WERI-Rb-1 (cell line): ENCODE measurements around the gene FAM135A.
"Not testable (repeated sequence)": the region's sequence is repeated elsewhere in the genome, so short reads cannot be mapped to it uniquely, and the experiment has no call there.

Experiments
- DNase-seq: peaks from one replicate; pipeline ENCODE4 v3.0.0-alpha.2; 2020
- H3K27ac ChIP-seq: fragments of 250-450 bp; sonication (Bioruptor Pico); 2 replicates; pipeline ENCODE4 v1.5.1; 2020; ENCODE audit warnings: mild to moderate bottlenecking, moderate library complexity
- H3K27me3 ChIP-seq: fragments of 250-450 bp; sonication (Bioruptor Pico); 2 replicates; pipeline ENCODE4 v1.5.1; 2021; ENCODE audit warnings: mild to moderate bottlenecking, low read depth, moderate library complexity; ENCODE audit not compliant: insufficient read depth, severe bottlenecking
- H3K36me3 ChIP-seq: fragments of 250-450 bp; sonication (Bioruptor Pico); 2 replicates; pipeline ENCODE4 v1.5.1; 2020; ENCODE audit warnings: mild to moderate bottlenecking, moderate library complexity
- H3K4me3 ChIP-seq: 2 replicates; pipeline ENCODE4 v1.5.1; 2011; ENCODE audit warnings: low read depth, mild to moderate bottlenecking, control low read depth, low read length
- H3K9me3 ChIP-seq: fragments of 250-450 bp; sonication (Bioruptor Pico); 2 replicates; pipeline ENCODE4 v1.5.1; 2021; ENCODE audit warnings: mild to moderate bottlenecking, moderate library complexity; ENCODE audit not compliant: severe bottlenecking
- TF ChIP-seq, protein P1 (sequence below): IDR thresholded peaks from 2 replicates; pipeline ENCODE4 v1.5.1; 2011; ENCODE audit warnings: low read depth, mild to moderate bottlenecking, control low read depth, inconsistent platforms, low read length

The FAM135A gene

DNA sequence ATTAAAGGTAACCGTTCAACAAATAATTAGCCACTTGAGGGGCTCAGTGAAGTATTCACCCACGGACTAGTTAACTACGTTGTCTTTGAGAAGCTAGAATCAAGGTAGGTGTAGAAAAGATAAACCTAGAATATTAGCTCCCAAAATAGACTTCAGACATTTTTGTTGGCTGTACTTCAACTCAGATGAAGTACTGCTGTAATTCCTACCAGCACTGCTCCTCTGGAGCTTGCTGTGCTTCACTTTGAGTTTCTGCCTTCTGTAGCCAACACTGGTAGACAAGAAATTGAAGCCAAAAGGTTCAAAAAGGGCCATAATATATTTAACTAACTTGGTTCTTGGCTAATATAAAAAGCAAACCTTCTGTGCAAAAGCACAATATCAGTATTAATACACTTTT is 134.6 kb downstream of the FAM135A start:
- H3K9me3 ChIP-seq = no peaks in the 10 kb centered on the region
- no peaks in the 10 kb centered on the region for H3K36me3 ChIP-seq
- DNase-seq = no peak
- no peak overlapping the region for H3K27ac ChIP-seq
- TF ChIP-seq, protein P1, sequence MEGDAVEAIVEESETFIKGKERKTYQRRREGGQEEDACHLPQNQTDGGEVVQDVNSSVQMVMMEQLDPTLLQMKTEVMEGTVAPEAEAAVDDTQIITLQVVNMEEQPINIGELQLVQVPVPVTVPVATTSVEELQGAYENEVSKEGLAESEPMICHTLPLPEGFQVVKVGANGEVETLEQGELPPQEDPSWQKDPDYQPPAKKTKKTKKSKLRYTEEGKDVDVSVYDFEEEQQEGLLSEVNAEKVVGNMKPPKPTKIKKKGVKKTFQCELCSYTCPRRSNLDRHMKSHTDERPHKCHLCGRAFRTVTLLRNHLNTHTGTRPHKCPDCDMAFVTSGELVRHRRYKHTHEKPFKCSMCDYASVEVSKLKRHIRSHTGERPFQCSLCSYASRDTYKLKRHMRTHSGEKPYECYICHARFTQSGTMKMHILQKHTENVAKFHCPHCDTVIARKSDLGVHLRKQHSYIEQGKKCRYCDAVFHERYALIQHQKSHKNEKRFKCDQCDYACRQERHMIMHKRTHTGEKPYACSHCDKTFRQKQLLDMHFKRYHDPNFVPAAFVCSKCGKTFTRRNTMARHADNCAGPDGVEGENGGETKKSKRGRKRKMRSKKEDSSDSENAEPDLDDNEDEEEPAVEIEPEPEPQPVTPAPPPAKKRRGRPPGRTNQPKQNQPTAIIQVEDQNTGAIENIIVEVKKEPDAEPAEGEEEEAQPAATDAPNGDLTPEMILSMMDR = no peak
- H3K4me3 ChIP-seq = no peak overlapping the region
- no peaks in the 10 kb centered on the region for H3K27me3 ChIP-seq

DNA sequence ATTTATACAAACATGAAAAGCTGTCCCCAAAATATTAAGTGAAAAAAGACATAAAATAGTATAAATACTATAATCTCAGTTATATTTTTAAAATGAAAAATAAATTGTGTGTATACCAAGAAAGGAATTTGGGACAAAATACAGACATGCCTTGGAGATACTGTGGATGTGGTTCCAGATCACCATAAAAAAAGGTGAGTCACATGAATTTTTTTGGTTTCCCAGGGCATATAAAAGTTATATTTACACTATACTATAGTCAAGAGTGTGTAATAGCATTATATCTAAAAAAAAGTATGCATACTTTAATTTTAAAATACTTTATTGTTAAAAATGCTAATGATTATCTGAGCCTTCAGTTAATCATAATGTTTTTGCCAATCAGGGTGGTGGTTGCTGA is 136.0 kb downstream of the FAM135A start:
- Histone ChIP-seq H3K27ac (no peak overlapping the region), H3K9me3 (no peaks in the 10 kb centered on the region), H3K27me3 (no peaks in the 10 kb centered on the region), H3K4me3 (no peak overlapping the region), H3K36me3 (no peaks in the 10 kb centered on the region)
- TF ChIP-seq, protein P1 = no peak
- DNase-seq = no peak

DNA sequence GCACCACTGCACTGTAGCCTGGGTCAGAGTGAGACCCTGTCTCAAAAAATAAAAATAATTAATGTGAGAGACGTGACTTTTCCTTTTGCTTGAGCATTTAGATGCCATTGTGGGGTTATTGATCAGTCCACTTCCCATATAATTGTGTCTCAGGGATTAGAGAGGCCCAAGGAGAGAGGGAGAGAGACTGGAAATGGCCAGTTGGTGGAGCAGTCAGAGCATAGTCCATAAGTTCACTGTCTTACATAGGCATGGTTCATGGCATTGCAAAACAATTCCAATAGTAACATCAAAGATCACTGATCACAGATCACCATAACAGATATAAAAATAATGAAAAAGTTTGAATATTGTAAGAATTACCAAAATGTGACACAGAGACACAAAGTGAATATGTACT is 138.3 kb downstream of the FAM135A start:
- Histone ChIP-seq H3K4me3 (no peak overlapping the region), H3K27ac (no peak overlapping the region), H3K27me3 (no peaks in the 10 kb centered on the region), H3K9me3 (no peaks in the 10 kb centered on the region), H3K36me3 (no peaks in the 10 kb centered on the region)
- DNase-seq = no peak
- TF ChIP-seq, protein P1 = peak; percentile 40

DNA sequence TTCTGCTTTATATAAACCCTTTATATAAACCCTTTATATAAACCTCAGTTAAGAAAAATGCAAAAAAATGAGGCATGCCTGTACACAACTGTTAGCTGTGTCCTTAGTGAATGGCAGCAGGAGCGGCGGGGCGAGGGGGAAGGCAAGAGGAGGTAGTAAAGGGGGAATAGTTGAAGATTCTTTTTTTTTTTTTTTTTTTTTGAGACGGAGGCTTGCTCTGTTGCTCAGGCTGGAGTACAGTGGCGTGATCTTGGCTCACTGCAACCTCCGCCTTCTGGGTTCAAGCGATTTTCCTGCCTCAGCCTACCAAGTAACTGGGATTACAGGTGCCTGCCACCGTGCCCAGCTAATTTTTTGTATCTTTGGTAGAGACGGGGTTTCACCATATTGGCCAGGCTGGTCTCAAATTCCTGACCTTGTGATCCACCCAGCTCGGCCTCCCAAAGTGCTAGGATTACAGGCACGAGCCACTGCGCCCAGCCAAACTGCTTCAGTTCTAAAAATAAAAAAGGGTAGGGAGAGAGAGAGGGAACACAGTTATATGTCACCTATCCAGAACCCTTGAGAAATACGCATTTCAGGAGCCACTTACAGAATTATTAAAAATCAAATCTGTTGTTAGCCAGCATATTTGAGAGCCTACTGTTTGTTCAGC is 139.1 kb downstream of the FAM135A start:
- not testable (repeated sequence) for H3K36me3 ChIP-seq, DNase-seq

DNA sequence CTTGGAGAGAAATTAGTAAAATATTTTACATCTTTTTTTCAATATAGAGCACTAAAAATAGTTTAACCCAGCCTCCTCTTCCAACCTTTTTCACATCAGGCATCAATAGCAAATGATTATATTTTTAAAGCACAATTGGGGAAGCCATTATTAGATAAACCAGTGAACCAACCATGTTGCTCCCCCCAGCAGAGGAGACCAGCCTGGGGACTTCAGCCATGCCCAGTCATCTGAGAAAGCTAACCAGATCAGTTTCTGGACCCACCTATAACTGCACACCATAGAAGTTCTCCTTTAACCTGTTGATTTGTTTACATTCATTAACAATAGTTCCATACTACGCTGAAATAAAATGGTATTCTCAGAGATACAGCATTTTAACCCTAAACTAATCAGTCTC is 139.7 kb downstream of the FAM135A start:
- no peaks in the 10 kb centered on the region for H3K36me3 ChIP-seq
- no peak overlapping the region for H3K4me3 ChIP-seq
- no peaks in the 10 kb centered on the region for H3K27me3 ChIP-seq
- H3K9me3 ChIP-seq = no peaks in the 10 kb centered on the region
- no peak for DNase-seq
- TF ChIP-seq, protein P1 = no peak
- no peak overlapping the region for H3K27ac ChIP-seq

More for the DNA sequence above, 139.1 kb downstream of the FAM135A start:
- H3K4me3 ChIP-seq, H3K27me3 ChIP-seq, H3K27ac ChIP-seq, H3K9me3 ChIP-seq: not testable (repeated sequence)

DNA sequence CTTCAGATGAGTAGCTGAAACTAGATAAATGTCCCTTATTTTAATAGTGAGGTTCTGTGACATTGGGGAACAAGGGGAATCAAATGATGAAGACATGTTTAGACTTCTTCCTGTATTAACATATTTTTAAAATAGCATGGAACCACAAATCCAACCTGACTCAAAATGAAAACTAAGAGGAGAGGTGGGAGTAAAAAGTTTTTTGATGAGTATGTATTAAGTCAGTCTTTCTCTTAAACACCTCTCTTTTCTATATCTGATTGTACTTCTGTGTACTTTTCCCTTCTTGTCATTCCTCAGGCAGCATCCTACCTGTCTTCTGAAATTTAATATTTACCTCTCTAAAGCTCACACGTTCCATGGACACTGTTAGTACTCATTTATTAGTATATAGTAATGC is 144.7 kb downstream of the FAM135A start:
- TF ChIP-seq, protein P1 = no peak

DNA sequence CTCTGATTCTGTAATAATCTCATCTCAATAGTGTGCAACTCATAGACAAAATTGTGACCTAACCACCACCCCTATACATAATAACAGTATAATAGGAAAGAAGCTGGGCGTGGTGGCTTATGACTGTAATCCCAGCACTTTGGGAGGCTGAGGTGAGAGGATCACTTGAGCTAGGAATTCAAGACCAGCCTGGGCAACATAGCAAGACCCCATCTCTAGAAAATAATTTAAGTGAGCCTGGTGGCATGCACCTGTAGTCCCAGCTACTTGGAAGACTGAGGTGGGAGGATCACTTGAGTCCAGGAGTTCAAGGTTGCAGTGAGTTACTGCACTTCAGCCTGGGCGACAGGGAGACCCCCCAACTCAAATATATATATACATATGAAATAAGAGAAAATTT is 149.1 kb downstream of the FAM135A start:
- not testable (repeated sequence) for H3K4me3 ChIP-seq, H3K27ac ChIP-seq, H3K36me3 ChIP-seq, H3K9me3 ChIP-seq, H3K27me3 ChIP-seq, DNase-seq

More for the DNA sequence above, 144.7 kb downstream of the FAM135A start:
- Histone ChIP-seq H3K27ac (no peak overlapping the region), H3K36me3 (no peaks in the 10 kb centered on the region), H3K9me3 (no peaks in the 10 kb centered on the region), H3K27me3 (no peaks in the 10 kb centered on the region), H3K4me3 (no peak overlapping the region)
- DNase-seq = no peak
